Measurements from ENCODE around the gene BCOR.

BCOR gene

DNA sequence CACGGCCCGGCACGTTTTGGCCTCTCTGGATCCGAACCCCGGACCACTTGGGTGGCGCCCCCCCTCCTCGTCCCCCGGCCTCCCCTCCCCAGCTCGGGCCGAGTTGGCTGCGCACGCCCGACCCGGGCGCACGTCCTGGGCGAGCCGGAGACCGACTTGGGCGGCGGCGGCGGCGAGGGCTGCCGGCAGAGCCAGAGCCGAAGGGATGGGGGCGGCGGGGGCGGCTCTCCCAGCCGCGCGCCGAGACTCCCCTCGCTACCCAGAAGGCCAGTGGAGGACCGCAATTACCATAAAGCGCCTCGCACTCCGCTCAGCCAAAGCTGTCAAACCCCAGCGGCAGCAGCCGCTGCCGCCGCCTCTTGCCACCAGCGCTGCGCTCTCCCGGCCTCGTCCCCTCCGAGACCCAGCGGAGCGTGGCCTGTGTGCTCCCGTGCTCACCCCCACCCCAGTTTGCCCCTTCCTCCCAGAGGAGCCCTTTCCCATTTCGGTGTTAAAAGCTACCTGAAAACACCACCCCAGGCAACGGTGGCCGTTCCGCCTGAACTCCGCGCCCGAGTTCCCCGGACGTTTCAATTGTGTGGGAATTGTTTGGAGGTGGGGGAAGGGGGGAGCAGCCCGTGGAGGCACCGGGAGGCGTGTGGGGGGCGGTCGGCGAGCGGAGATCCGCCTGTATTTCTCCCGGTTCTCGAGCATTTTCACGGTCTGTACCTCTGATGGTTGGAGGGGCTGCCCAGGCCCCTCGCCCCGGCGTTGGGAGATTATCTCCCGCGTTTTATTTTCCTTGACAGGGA is 701 bp upstream of the BCOR start:
- peak overlapping the region; percentile 98 for H3K4me2 ChIP-seq (ENCODE audit: low read length)
- no peaks in the 10 kb centered on the region; the same call in 1 of the 2 replicates for H3K36me3 ChIP-seq (ENCODE audit: insufficient read depth, low read length)
- no peak overlapping the region for H2AFZ ChIP-seq (ENCODE audit: low read length)
- H3K27me3 ChIP-seq (ENCODE audit: insufficient read depth, low read length), result no peaks in the 10 kb centered on the region
- peak overlapping the region; percentile 99 for H3K27ac ChIP-seq (ENCODE audit: low read depth, low read length, poor library complexity, severe bottlenecking)
- no peak for TF ChIP-seq EZH2 (IDR thresholded peaks at IDR 0.05; ENCODE audit: borderline replicate concordance, low read length)
- TF ChIP-seq, protein P1, sequence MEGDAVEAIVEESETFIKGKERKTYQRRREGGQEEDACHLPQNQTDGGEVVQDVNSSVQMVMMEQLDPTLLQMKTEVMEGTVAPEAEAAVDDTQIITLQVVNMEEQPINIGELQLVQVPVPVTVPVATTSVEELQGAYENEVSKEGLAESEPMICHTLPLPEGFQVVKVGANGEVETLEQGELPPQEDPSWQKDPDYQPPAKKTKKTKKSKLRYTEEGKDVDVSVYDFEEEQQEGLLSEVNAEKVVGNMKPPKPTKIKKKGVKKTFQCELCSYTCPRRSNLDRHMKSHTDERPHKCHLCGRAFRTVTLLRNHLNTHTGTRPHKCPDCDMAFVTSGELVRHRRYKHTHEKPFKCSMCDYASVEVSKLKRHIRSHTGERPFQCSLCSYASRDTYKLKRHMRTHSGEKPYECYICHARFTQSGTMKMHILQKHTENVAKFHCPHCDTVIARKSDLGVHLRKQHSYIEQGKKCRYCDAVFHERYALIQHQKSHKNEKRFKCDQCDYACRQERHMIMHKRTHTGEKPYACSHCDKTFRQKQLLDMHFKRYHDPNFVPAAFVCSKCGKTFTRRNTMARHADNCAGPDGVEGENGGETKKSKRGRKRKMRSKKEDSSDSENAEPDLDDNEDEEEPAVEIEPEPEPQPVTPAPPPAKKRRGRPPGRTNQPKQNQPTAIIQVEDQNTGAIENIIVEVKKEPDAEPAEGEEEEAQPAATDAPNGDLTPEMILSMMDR (IDR thresholded peaks at IDR 0.05; ENCODE audit: low read length), result no peak
- H3K9me2 ChIP-seq (ENCODE audit: low read depth, low read length), result no peaks in the 10 kb centered on the region
- H3K9me3 ChIP-seq (ENCODE audit: low read length), result no peaks in the 10 kb centered on the region
- no peaks in the 10 kb centered on the region for H3F3A ChIP-seq (ENCODE audit: insufficient read depth, low read length)
- peak overlapping the region; percentile 99 for H3K9ac ChIP-seq (ENCODE audit: low read length)
- H3K4me3 ChIP-seq (ENCODE audit: low read depth, low read length, poor library complexity, severe bottlenecking), result peak overlapping the region; percentile 77
- peaks cover 69% of the 10 kb centered on the region for H3K4me1 ChIP-seq (ENCODE audit: insufficient read depth, low read length, severe bottlenecking)
- H4K20me1 ChIP-seq (ENCODE audit: insufficient read depth, low read length), result no peaks in the 10 kb centered on the region
- no peaks in the 10 kb centered on the region for H3K79me2 ChIP-seq (ENCODE audit: insufficient read depth, low read length)

GRCh38 chrX:40097141-40097503 is 636 bp downstream of the BCOR start:
- peaks cover 6% of the 10 kb centered on the region; the same call in 1 of the 2 replicates for H3K36me3 ChIP-seq (ENCODE audit: insufficient read depth, low read length)
- no peak overlapping the region for H2AFZ ChIP-seq (ENCODE audit: low read length)
- no peak overlapping the region for H3K27ac ChIP-seq (ENCODE audit: low read depth, low read length, poor library complexity, severe bottlenecking)
- peak overlapping the region; percentile 77 for H3K4me3 ChIP-seq (ENCODE audit: low read depth, low read length, poor library complexity, severe bottlenecking)
- H3K9me2 ChIP-seq (ENCODE audit: low read depth, low read length), result no peaks in the 10 kb centered on the region
- H3K9ac ChIP-seq (ENCODE audit: low read length), result peak overlapping the region; percentile 68; the same call in 1 of the 2 replicates
- no peaks in the 10 kb centered on the region for H4K20me1 ChIP-seq (ENCODE audit: insufficient read depth, low read length)
- TF ChIP-seq, protein P1 (IDR thresholded peaks at IDR 0.05; ENCODE audit: low read length), result no peak
- no peak for TF ChIP-seq EZH2 (IDR thresholded peaks at IDR 0.05; ENCODE audit: borderline replicate concordance, low read length)
- H3K4me2 ChIP-seq (ENCODE audit: low read length), result 0 out of 2 replicates have a peak overlapping the region, but pooled peaks have one; percentile 46
- H3K4me1 ChIP-seq (ENCODE audit: insufficient read depth, low read length, severe bottlenecking), result peaks cover 69% of the 10 kb centered on the region
- no peaks in the 10 kb centered on the region for H3F3A ChIP-seq (ENCODE audit: insufficient read depth, low read length)
- no peaks in the 10 kb centered on the region for H3K79me2 ChIP-seq (ENCODE audit: insufficient read depth, low read length)
- no peaks in the 10 kb centered on the region for H3K27me3 ChIP-seq (ENCODE audit: insufficient read depth, low read length)
- H3K9me3 ChIP-seq (ENCODE audit: low read length), result no peaks in the 10 kb centered on the region

DNA sequence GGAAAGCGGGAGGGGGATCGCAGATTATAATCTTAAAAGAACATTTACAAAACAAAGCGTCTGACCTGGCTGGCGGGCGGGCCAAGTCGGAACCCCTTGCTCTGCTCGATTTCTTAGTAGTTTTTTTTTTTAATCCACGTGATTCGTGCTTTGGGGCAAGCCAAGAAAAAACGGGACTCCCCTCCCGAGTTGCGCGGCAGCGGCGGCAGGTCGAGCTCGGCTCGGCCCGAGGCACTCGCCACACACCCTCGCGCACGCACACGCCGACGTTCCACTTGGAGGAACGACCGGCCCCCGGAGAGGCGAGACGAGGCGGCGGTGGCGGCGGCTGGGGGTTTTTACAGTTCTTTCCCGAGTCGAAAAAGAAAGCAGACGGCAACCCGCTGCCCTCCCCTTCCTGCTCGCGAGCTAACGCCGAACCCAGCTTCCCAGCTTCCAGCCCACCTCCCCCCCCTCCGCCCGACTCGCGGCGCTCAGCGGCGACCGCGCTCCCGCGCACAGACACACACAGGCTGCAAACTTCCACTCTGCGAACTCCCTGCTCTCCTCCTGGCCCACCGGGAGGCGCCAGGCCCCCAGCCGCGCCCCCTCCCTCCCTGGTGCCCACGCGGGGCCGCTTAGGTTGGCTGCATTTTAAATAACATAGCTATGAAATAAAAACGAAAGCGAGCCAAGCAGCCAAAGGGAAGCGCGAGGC is 1.2 kb downstream of the BCOR start:
- H3K4me3 ChIP-seq (ENCODE audit: low read depth, low read length, poor library complexity, severe bottlenecking), result peak overlapping the region; percentile 77
- no peak for TF ChIP-seq EZH2 (IDR thresholded peaks at IDR 0.05; ENCODE audit: borderline replicate concordance, low read length)
- TF ChIP-seq, protein P1 (IDR thresholded peaks at IDR 0.05; ENCODE audit: low read length), result no peak
- H3K4me1 ChIP-seq (ENCODE audit: insufficient read depth, low read length, severe bottlenecking), result peaks cover 69% of the 10 kb centered on the region
- no peaks in the 10 kb centered on the region for H3K27me3 ChIP-seq (ENCODE audit: insufficient read depth, low read length)
- H3K79me2 ChIP-seq (ENCODE audit: insufficient read depth, low read length), result no peaks in the 10 kb centered on the region
- H3K36me3 ChIP-seq (ENCODE audit: insufficient read depth, low read length), result peaks cover 6% of the 10 kb centered on the region; the same call in 1 of the 2 replicates
- peak overlapping the region; percentile 72 for H3K4me2 ChIP-seq (ENCODE audit: low read length)
- H3K9me2 ChIP-seq (ENCODE audit: low read depth, low read length), result no peaks in the 10 kb centered on the region
- H3F3A ChIP-seq (ENCODE audit: insufficient read depth, low read length), result no peaks in the 10 kb centered on the region
- no peaks in the 10 kb centered on the region for H3K9me3 ChIP-seq (ENCODE audit: low read length)
- no peaks in the 10 kb centered on the region for H4K20me1 ChIP-seq (ENCODE audit: insufficient read depth, low read length)
- no peak overlapping the region for H2AFZ ChIP-seq (ENCODE audit: low read length)
- H3K9ac ChIP-seq (ENCODE audit: low read length), result peak overlapping the region; percentile 68
- peak overlapping the region; percentile 19 for H3K27ac ChIP-seq (ENCODE audit: low read depth, low read length, poor library complexity, severe bottlenecking)

All from OCI-LY1 (cell line).